Liver (tissue), 3 donors: Measurements from ENCODE around the gene RPGRIP1L.

Experiments used
- TAF1 ChIP-seq: conservative IDR thresholded peaks from 2 replicates; pipeline ENCODE4 v1.6.1; 2016; ENCODE audit warnings: antibody characterized with exemption, mild to moderate bottlenecking
- TF ChIP-seq, protein P1 (sequence below): fragments of 150-350 bp; IDR thresholded peaks from 2 replicates; pipeline ENCODE4 v1.5.1; 2017; ENCODE audit warnings: improper control_type of control experiment, low read depth, low read length; ENCODE audit not compliant: missing input control
- donor health status: healthy.
- donor health status: healthy.

DNA sequence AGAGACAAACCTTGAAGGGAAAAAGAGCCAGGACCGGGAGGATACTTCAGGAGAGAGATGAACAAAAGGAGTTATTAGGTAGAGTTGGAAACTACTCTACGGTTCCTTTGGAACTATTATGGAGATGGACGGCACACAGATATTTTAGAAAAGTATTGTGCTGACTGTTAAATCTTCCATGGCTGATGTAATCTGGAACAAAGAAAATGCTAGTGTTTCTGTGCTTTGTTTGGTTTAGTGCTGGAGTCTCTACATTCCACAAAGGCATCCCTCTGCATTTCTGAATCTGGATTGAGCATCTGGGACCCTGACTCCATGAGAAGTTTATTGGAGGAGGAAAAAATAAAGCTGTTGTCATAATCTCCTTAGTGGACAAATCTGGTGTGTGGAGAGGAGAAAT is 57.2 kb downstream of the RPGRIP1L start:
- TF ChIP-seq, protein P1, sequence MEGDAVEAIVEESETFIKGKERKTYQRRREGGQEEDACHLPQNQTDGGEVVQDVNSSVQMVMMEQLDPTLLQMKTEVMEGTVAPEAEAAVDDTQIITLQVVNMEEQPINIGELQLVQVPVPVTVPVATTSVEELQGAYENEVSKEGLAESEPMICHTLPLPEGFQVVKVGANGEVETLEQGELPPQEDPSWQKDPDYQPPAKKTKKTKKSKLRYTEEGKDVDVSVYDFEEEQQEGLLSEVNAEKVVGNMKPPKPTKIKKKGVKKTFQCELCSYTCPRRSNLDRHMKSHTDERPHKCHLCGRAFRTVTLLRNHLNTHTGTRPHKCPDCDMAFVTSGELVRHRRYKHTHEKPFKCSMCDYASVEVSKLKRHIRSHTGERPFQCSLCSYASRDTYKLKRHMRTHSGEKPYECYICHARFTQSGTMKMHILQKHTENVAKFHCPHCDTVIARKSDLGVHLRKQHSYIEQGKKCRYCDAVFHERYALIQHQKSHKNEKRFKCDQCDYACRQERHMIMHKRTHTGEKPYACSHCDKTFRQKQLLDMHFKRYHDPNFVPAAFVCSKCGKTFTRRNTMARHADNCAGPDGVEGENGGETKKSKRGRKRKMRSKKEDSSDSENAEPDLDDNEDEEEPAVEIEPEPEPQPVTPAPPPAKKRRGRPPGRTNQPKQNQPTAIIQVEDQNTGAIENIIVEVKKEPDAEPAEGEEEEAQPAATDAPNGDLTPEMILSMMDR, result no peak
- no peak for TF ChIP-seq TAF1
